ENCODE results near the gene CD164L2. TPM values are rescaled to one million over a fixed set of nuclear protein-coding genes. Genes with fewer than 3 reads are reported as not detected.

The CD164L2 gene
- total RNA-seq, 1 donor from 2014 or later = 0.29 TPM

GRCh38 chr1:27368869-27369582 lies 14.1 kb downstream of the CD164L2 start:
- DNase-seq (ENCODE audit: low read depth) = no peak
- H3K27me3 ChIP-seq (ENCODE audit: control insufficient read depth, insufficient read depth, low read length) = no peaks in the 10 kb centered on the region
- H3K36me3 ChIP-seq (ENCODE audit: control insufficient read depth, insufficient read depth, low read length) = peaks cover 1% of the 10 kb centered on the region
- peak; percentile 16 for TF ChIP-seq CTCF (IDR thresholded peaks at IDR 0.05; ENCODE audit: insufficient read depth, low read length, poor library complexity, severe bottlenecking)
- no peak overlapping the region for H3K4me3 ChIP-seq (ENCODE audit: low read depth, low read length)

- TF ChIP-seq CTCF (IDR thresholded peaks at IDR 0.05; ENCODE audit: insufficient read depth, low read length, poor library complexity, severe bottlenecking) = no peak
- no peak for DNase-seq (ENCODE audit: low read depth)
- peak overlapping the region; percentile 75 for H3K4me3 ChIP-seq (ENCODE audit: low read depth, low read length)
- H3K36me3 ChIP-seq (ENCODE audit: control insufficient read depth, insufficient read depth, low read length) = peaks cover 1% of the 10 kb centered on the region
- H3K27me3 ChIP-seq (ENCODE audit: control insufficient read depth, insufficient read depth, low read length) = no peaks in the 10 kb centered on the region
Measured at GRCh38 chr1:27367160-27367650, 15.9 kb downstream of the CD164L2 start.

- peaks cover 1% of the 10 kb centered on the region for H3K36me3 ChIP-seq (ENCODE audit: control insufficient read depth, insufficient read depth, low read length)
- peak within 1 kb of the TSS; percentile 75 for H3K4me3 ChIP-seq (ENCODE audit: low read depth, low read length)
- peak; percentile 1 for TF ChIP-seq CTCF (IDR thresholded peaks at IDR 0.05; ENCODE audit: insufficient read depth, low read length, poor library complexity, severe bottlenecking)
- no peak for DNase-seq (ENCODE audit: low read depth)
- H3K27me3 ChIP-seq (ENCODE audit: control insufficient read depth, insufficient read depth, low read length) = no peaks in the 10 kb centered on the region
Measured at GRCh38 chr1:27366411-27367159, 16.5 kb downstream of the CD164L2 start, which contains the start of gene MAP3K6. Gene MAP3K6 (minus strand): TSS chr1:27366961. CDS start chr1:27366597, 364 bp downstream.

GRCh38 chr1:27366113-27366410 lies 17.1 kb downstream of the CD164L2 start:
- Histone ChIP-seq H3K4me3 (ENCODE audit: low read depth, low read length) (peak overlapping the region; percentile 75), H3K36me3 (ENCODE audit: control insufficient read depth, insufficient read depth, low read length) (peaks cover 1% of the 10 kb centered on the region), H3K27me3 (ENCODE audit: control insufficient read depth, insufficient read depth, low read length) (no peaks in the 10 kb centered on the region)
- no peak for DNase-seq (ENCODE audit: low read depth)
- TF ChIP-seq CTCF (IDR thresholded peaks at IDR 0.05; ENCODE audit: insufficient read depth, low read length, poor library complexity, severe bottlenecking) = no peak

GRCh38 chr1:27365372-27366112 lies 17.6 kb downstream of the CD164L2 start:
- peak overlapping the region; percentile 75 for H3K4me3 ChIP-seq (ENCODE audit: low read depth, low read length)
- H3K27me3 ChIP-seq (ENCODE audit: control insufficient read depth, insufficient read depth, low read length) = no peaks in the 10 kb centered on the region
- TF ChIP-seq CTCF (IDR thresholded peaks at IDR 0.05; ENCODE audit: insufficient read depth, low read length, poor library complexity, severe bottlenecking) = no peak
- H3K36me3 ChIP-seq (ENCODE audit: control insufficient read depth, insufficient read depth, low read length) = peaks cover 1% of the 10 kb centered on the region
- no peak for DNase-seq (ENCODE audit: low read depth)

Measured in kidney epithelial cell (primary cell).